Suprapubic skin (tissue), 4 donors: ENCODE results near the gene PIGP.

Experiments
- CTCF ChIP-seq, 2 donors: fragments of 200-600 bp in 1 of 2; fragments of 450-650 bp in 1 of 2; sonication (generic) in 1 of 2; IDR thresholded peaks; one replicate each; pipeline ENCODE4 v1.5.1; 2016 to 2019; ENCODE audit warnings: antibody characterized with exemption in 2 of 2, mild to moderate bottlenecking in 1 of 2, moderate library complexity in 1 of 2
- POLR2A ChIP-seq, 2 donors: fragments of 450-650 bp; IDR thresholded peaks; one replicate each; pipeline ENCODE4 v1.6.1; 2017; ENCODE audit warnings: antibody characterized with exemption in 2 of 2, mild to moderate bottlenecking in 2 of 2, moderate library complexity in 2 of 2
- POLR2AphosphoS5 ChIP-seq, 3 donors: sonication (generic); formaldehyde crosslinking; IDR thresholded peaks; one replicate each; pipeline ENCODE4 v1.6.1; 2017; ENCODE audit warnings: antibody characterized with exemption in 3 of 3

GRCh38 chr21:37036177-37036576 lies 36.7 kb downstream of the PIGP start:
- TF ChIP-seq CTCF (IDR thresholded peaks at IDR 0.05) (no peak), POLR2A (IDR thresholded peaks at IDR 0.05) (no peak), POLR2AphosphoS5 (IDR thresholded peaks at IDR 0.05) (no peak)
